Measurements from ENCODE around the gene SFXN3. TPM values are rescaled to one million over a fixed set of nuclear protein-coding genes. Genes with fewer than 3 reads are reported as not detected.

Gene SFXN3
- total RNA-seq, 1 experiment from 2014 or later, result 5.6 TPM

GRCh38 chr10:100986623-100986951 lies 44.4 kb upstream of the SFXN3 start (continued):
- TF ChIP-seq AFF4 (CRISPR knock-in tag; IDR thresholded peaks at IDR 0.05; ENCODE audit: borderline replicate concordance) (no peak; the same call in 1 of the 2 replicates), OVOL2 (CRISPR knock-in tag; IDR thresholded peaks at IDR 0.05; ENCODE audit: borderline replicate concordance) (no peak), NFATC4 (CRISPR knock-in tag; IDR thresholded peaks at IDR 0.05) (no peak), ZNF423 (CRISPR knock-in tag; IDR thresholded peaks at IDR 0.05) (no peak), ZNF512 (CRISPR knock-in tag; IDR thresholded peaks at IDR 0.05; ENCODE audit: borderline replicate concordance) (no peak), HMGA2 (CRISPR knock-in tag; IDR thresholded peaks at IDR 0.05) (no peak), E2F1 (CRISPR knock-in tag; IDR thresholded peaks at IDR 0.05) (no peak), USF2 (CRISPR knock-in tag; IDR thresholded peaks at IDR 0.05) (no peak)

- peaks cover 13% of the 10 kb centered on the region for H3K4me1 Mint-ChIP-seq
- peaks cover 24% of the 10 kb centered on the region for H3K36me3 Mint-ChIP-seq
- no peaks in the 10 kb centered on the region for H3K9me3 Mint-ChIP-seq
- peak within 1 kb of the TSS; percentile 93 for H3K27ac Mint-ChIP-seq
- no peaks in the 10 kb centered on the region for H3K27me3 Mint-ChIP-seq (ENCODE audit: low read depth)
- peak; percentile 88 for DNase-seq (ENCODE audit: low spot score)
- POLR2A ChIA-PET, result interaction anchor here (1.3 kb wide), 1 partner anchor 10 kb away, joined by 5 read pairs; no protein-coding TSS in a partner anchor
- ATAC-seq, result peak; percentile 86
- H3K4me3 Mint-ChIP-seq, result peak within 1 kb of the TSS; percentile 93
- CTCF ChIA-PET, result interaction anchor here (0.8 to 4.5 kb wide), 10 partner anchors 10 to 109 kb away, joined by 3 to 28 read pairs (median 5); partner anchors contain the start of genes PDZD7, SEMA4G, SFXN3 and SLF2
- TF ChIP-seq MXD4 (CRISPR knock-in tag; IDR thresholded peaks at IDR 0.05; ENCODE audit: borderline replicate concordance), result no peak
- TF ChIP-seq PREB (CRISPR knock-in tag; IDR thresholded peaks at IDR 0.05; ENCODE audit: borderline replicate concordance), result no peak
- TF ChIP-seq OVOL2 (CRISPR knock-in tag; IDR thresholded peaks at IDR 0.05; ENCODE audit: borderline replicate concordance), result no peak
- TF ChIP-seq JUN (CRISPR knock-in tag; IDR thresholded peaks at IDR 0.05), result peak; percentile 38; the same call in 1 of the 2 replicates
- no peak for TF ChIP-seq ZNF396 (CRISPR knock-in tag; IDR thresholded peaks at IDR 0.05; ENCODE audit: borderline replicate concordance)
- TF ChIP-seq GRHL2 (CRISPR knock-in tag; IDR thresholded peaks at IDR 0.05; ENCODE audit: insufficient replicate concordance, severe bottlenecking), result no peak
- no peak for TF ChIP-seq ZSCAN18 (CRISPR knock-in tag; IDR thresholded peaks at IDR 0.05)
- TF ChIP-seq ZNF512 (CRISPR knock-in tag; IDR thresholded peaks at IDR 0.05; ENCODE audit: borderline replicate concordance), result no peak
- 0 out of 2 replicates have a peak, but pooled peaks have one; percentile 51 for TF ChIP-seq ZBTB21 (CRISPR knock-in tag; IDR thresholded peaks at IDR 0.05; ENCODE audit: borderline replicate concordance)
- peak; percentile 93 for TF ChIP-seq GABPB1 (CRISPR knock-in tag; IDR thresholded peaks at IDR 0.05)
- TF ChIP-seq E2F4 (CRISPR knock-in tag; IDR thresholded peaks at IDR 0.05; ENCODE audit: borderline replicate concordance, low read depth), result no peak
- TF ChIP-seq ZNF425 (CRISPR knock-in tag; conservative IDR thresholded peaks at IDR 0.05), result no peak
Observed at GRCh38 chr10:100986952-100987684, 43.9 kb upstream of the SFXN3 start, which contains the start of the genes MRPL43 and TWNK. Gene MRPL43 (minus strand): TSS chr10:100987497. CDS start chr10:100987443, 54 bp downstream. Gene TWNK (plus strand): TSS chr10:100987543. CDS start chr10:100988211, 668 bp downstream.

Data from WTC11 (cell line).